ENCODE results near the gene TMCO4. TPM values are rescaled to one million over a fixed set of nuclear protein-coding genes. Genes with fewer than 3 reads are reported as not detected.

The TMCO4 gene
- total and polyA plus RNA-seq, 2 of the 4 experiments (the other 2 are of a cell fraction): 7.3 to 8.6 TPM

DNA sequence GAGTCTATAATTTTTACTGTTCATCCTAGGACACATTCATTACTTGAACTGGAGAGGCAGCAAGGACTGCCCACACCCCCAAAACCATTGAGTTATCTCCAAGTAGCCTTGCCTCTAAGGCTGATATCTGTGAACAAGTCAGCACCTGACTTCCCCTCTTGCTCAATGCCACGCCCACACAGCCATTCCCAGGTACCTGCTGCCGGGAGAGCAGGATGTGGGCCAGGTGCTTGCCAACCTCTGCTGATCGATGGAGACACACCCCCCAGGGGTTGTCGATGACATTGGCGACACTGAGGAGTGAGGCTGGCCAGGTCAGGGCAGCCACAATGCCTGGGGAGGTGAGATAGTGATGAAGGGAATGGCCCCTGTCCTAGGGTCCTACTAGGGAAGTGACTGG lies 60.1 kb downstream of the TMCO4 start:
- POLR2A ChIA-PET (ENCODE audit: unreplicated experiment): no interaction called here
- CTCF ChIA-PET: no interaction called here

More for the DNA sequence above, 60.1 kb downstream of the TMCO4 start:
- H3K9me3 ChIP-seq (ENCODE audit: control insufficient read depth, insufficient read depth, low read length): no peaks in the 10 kb centered on the region
- in situ Hi-C loops (cut with MboI; ENCODE audit: low sequenced_read_pairs): no loop called here
- no peak overlapping the region for H2AFZ ChIP-seq (replicated peaks; ENCODE audit: low read length, poor library complexity)
- no peak overlapping the region for H3K4me2 ChIP-seq (ENCODE audit: low read depth, low read length)
- no peak overlapping the region for H4K8ac ChIP-seq (ENCODE audit: low read depth in 2 of 2, low read length in 2 of 2)
- H3K14ac ChIP-seq (replicated peaks; ENCODE audit: low read depth, low read length): no peak overlapping the region
- DNase-seq (no peak), ATAC-seq (ENCODE audit: low read depth) (no peak)
- no peak overlapping the region for H3K56ac ChIP-seq (ENCODE audit: extremely low read depth, insufficient read depth, low read length)
- no peak overlapping the region for H4K91ac ChIP-seq (ENCODE audit: insufficient read depth, low read depth, low read length)
- dilution Hi-C loops (cut with HindIII; ENCODE audit: low sequenced_read_pairs, unreplicated experiment): no loop called here
- H2BK5ac ChIP-seq (ENCODE audit: low read depth, low read length, poor library complexity, severe bottlenecking): no peak overlapping the region
- no peak overlapping the region for H3K9ac ChIP-seq (ENCODE audit: low read depth, low read length)
- no peak overlapping the region for H3K23ac ChIP-seq (ENCODE audit: low read depth, low read length)
- no CpG with 5 or more reads among the region's 5 CpGs for WGBS, 2 experiments (ENCODE audit: extremely low coverage in 2 of 2, insufficient read length in 1 of 2)
- peaks cover 22% of the 10 kb centered on the region for H3K9me1 ChIP-seq (ENCODE audit: insufficient read depth, low read length)
- H2BK20ac ChIP-seq (ENCODE audit: low read depth, low read length): no peak overlapping the region
- H3K4ac ChIP-seq (ENCODE audit: low read depth, low read length): no peak overlapping the region
- no peaks in the 10 kb centered on the region for H4K20me1 ChIP-seq (ENCODE audit: insufficient read depth, low read length)
- BruUV-seq (replicated peaks): no TSS peak
- no peak overlapping the region for H2BK15ac ChIP-seq (ENCODE audit: low read depth, low read length)
- H3K27ac ChIP-seq (ENCODE audit: insufficient read depth, low read length): no peak overlapping the region
- H3K27me3 ChIP-seq (ENCODE audit: control insufficient read depth, insufficient read depth, low read length): no peaks in the 10 kb centered on the region
- H3K79me1 ChIP-seq (ENCODE audit: low read depth in 1 of 2, low read length in 2 of 2): no peaks in the 10 kb centered on the region
- no peak overlapping the region for H2AK5ac ChIP-seq (ENCODE audit: low read depth, low read length)
- peaks cover 5% of the 10 kb centered on the region for H3K36me3 ChIP-seq (ENCODE audit: control insufficient read depth, insufficient read depth, low read length)
- H2BK120ac ChIP-seq (ENCODE audit: low read depth, low read length): no peak overlapping the region
- H3K4me1 ChIP-seq (ENCODE audit: control insufficient read depth, insufficient read depth, low read length): peaks cover 9% of the 10 kb centered on the region; the same call in 1 of the 2 replicates
- H2AK9ac ChIP-seq (replicated peaks; ENCODE audit: low read depth, low read length, poor library complexity): no peak overlapping the region
- no peak overlapping the region for H4K5ac ChIP-seq (ENCODE audit: low read depth, low read length)
- no peak overlapping the region for H3K18ac ChIP-seq (ENCODE audit: low read depth, low read length)
- no peak for TF ChIP-seq FOS (IDR thresholded peaks at IDR 0.05; ENCODE audit: low read depth, low read length)
- no peak for TF ChIP-seq RAD21 (IDR thresholded peaks at IDR 0.05; ENCODE audit: low read length)
- no peak for TF ChIP-seq MAFK (IDR thresholded peaks at IDR 0.05; ENCODE audit: low read depth, low read length)
- no peak for TF ChIP-seq CEBPB (IDR thresholded peaks at IDR 0.05; ENCODE audit: low read depth, low read length)
- TF ChIP-seq, protein P1, sequence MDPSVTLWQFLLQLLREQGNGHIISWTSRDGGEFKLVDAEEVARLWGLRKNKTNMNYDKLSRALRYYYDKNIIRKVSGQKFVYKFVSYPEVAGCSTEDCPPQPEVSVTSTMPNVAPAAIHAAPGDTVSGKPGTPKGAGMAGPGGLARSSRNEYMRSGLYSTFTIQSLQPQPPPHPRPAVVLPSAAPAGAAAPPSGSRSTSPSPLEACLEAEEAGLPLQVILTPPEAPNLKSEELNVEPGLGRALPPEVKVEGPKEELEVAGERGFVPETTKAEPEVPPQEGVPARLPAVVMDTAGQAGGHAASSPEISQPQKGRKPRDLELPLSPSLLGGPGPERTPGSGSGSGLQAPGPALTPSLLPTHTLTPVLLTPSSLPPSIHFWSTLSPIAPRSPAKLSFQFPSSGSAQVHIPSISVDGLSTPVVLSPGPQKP (IDR thresholded peaks at IDR 0.05; ENCODE audit: borderline replicate concordance, low read depth, low read length): no peak
- TF ChIP-seq MAZ (IDR thresholded peaks at IDR 0.05; ENCODE audit: borderline replicate concordance, low read depth, low read length): no peak
- TF ChIP-seq CHD1 (IDR thresholded peaks at IDR 0.05; ENCODE audit: low read depth, low read length): no peak
- no peak for TF ChIP-seq NFE2L2 (IDR thresholded peaks at IDR 0.05; ENCODE audit: low read depth, low read length)
- no peak for TF ChIP-seq BHLHE40 (IDR thresholded peaks at IDR 0.05; ENCODE audit: low read depth, low read length)
- no peak for TF ChIP-seq POLR2A (IDR thresholded peaks at IDR 0.05; ENCODE audit: low read depth, low read length)
- no peak overlapping the region for H3K4me3 ChIP-seq (ENCODE audit: insufficient read depth, low read depth, low read length)
- intact Hi-C loops (cut with micrococcal nuclease): no loop called here
